ENCODE measurements around the gene TRIM27. TPM values are rescaled to one million over a fixed set of nuclear protein-coding genes. Genes with fewer than 3 reads are reported as not detected.
"Not testable (repeated sequence)": the region's sequence is repeated elsewhere in the genome, so short reads cannot be mapped to it uniquely, and the experiment has no call there.

The TRIM27 gene
- total and polyA plus RNA-seq, 7 donors: 19.2 to 40.0 (median 34.7) TPM

- Histone ChIP-seq H3K36me3 (no peaks in the 10 kb centered on the region), H3K27me3 (no peaks in the 10 kb centered on the region), H3K27ac (no peak overlapping the region), H3K4me3 (no peak overlapping the region), H3K4me1 (peaks cover 0 to 4% (median 2%) of the 10 kb centered on the region in 4 donors), H3K9me3 (peaks cover 0 to 6% (median 0%) of the 10 kb centered on the region in 4 donors)
- TF ChIP-seq EP300 (IDR thresholded peaks at IDR 0.05) (no peak), POLR2A (IDR thresholded peaks at IDR 0.05) (no peak), CTCF (IDR thresholded peaks at IDR 0.05) (no peak), POLR2AphosphoS5 (IDR thresholded peaks at IDR 0.05) (no peak)
- WGBS, 2 donors: 76 to 85% methylated on average over 3 of the region's 3 CpGs
- no peak for DNase-seq
- intact Hi-C loops (cut with DNase I): no loop called here
These were observed 64.8 kb downstream of the TRIM27 start for GRCh38 chr6:28858963-28859362.

- intact Hi-C loops (cut with DNase I): no loop called here
- Histone ChIP-seq H3K4me1 (no peaks in the 10 kb centered on the region), H3K9me3 (peaks cover 0 to 6% (median 0%) of the 10 kb centered on the region in 4 donors), H3K27ac (no peak overlapping the region), H3K27me3 (no peaks in the 10 kb centered on the region), H3K36me3 (no peaks in the 10 kb centered on the region), H3K4me3 (no peak overlapping the region)
- 37 to 69% methylated on average over 1 of the region's 1 CpG for WGBS, 2 donors
- no peak for TF ChIP-seq CTCF (IDR thresholded peaks at IDR 0.05)
- TF ChIP-seq POLR2AphosphoS5 (IDR thresholded peaks at IDR 0.05): no peak
- TF ChIP-seq POLR2A (IDR thresholded peaks at IDR 0.05): no peak
- TF ChIP-seq EP300 (IDR thresholded peaks at IDR 0.05): no peak
- DNase-seq: no peak
These were observed 67.2 kb downstream of the TRIM27 start for GRCh38 chr6:28856620-28857005.

GRCh38 chr6:28854405-28854804 lies 69.4 kb downstream of the TRIM27 start:
- 65 to 92% methylated on average over 2 of the region's 2 CpGs for WGBS, 2 donors
- H3K27ac ChIP-seq; intact Hi-C loops (cut with DNase I); DNase-seq; H3K4me3 ChIP-seq; H3K36me3 ChIP-seq; H3K27me3 ChIP-seq; H3K9me3 ChIP-seq; H3K4me1 ChIP-seq: not testable (repeated sequence)

Small RNAs within 50 kb of the gene (small RNA-seq; reads per million reads assigned to genes)
- gene RNU6-930P: 0 reads per million in 3 donors

Other genes with a start within 250 kb of the TRIM27 start
- 1 to 10 TPM in 1 of 4 donors, under 1 TPM in 3; 0.28 to 1.4 (median 0.83) TPM for gene ZNF311, start 81.3 kb upstream of the TRIM27 start, total RNA-seq
- gene ZNF311, start 81.3 kb upstream of the TRIM27 start, polyA plus RNA-seq: 1 to 10 TPM in 1 of 3 donors, under 1 TPM in 2; 0.60 to 1.4 (median 0.73) TPM
- gene OR2W1, start 121.2 kb upstream of the TRIM27 start, total RNA-seq: not detected
- gene OR2W1, start 121.2 kb upstream of the TRIM27 start, polyA plus RNA-seq: not detected
- not detected for gene OR2B3, start 163.3 kb upstream of the TRIM27 start, total RNA-seq
- not detected for gene OR2B3, start 163.3 kb upstream of the TRIM27 start, polyA plus RNA-seq
- not detected for gene OR2J1, start 175.5 kb upstream of the TRIM27 start, total RNA-seq
- gene OR2J1, start 175.5 kb upstream of the TRIM27 start, polyA plus RNA-seq: not detected
- not detected for gene OR2J3, start 184.1 kb upstream of the TRIM27 start, total RNA-seq
- not detected for gene OR2J3, start 184.1 kb upstream of the TRIM27 start, polyA plus RNA-seq
- gene OR2J2, start 246.9 kb upstream of the TRIM27 start, total RNA-seq: not detected
- gene OR2J2, start 246.9 kb upstream of the TRIM27 start, polyA plus RNA-seq: not detected